Vagina (tissue), 2 donors: Measurements from ENCODE around the gene TPO. TPM values are rescaled to one million over a fixed set of nuclear protein-coding genes. Genes with fewer than 3 reads are reported as not detected.

ENCODE experiments used
- DNase-seq, 2 donors: peaks; one replicate each; pipeline ENCODE4 v3.0.0-alpha.2; 2017; ENCODE audit errors: extremely low spot score in 2 of 2
- H3K27ac ChIP-seq: fragments of 200-600 bp; sonication (generic); one replicate; pipeline ENCODE4 v1.5.1; 2019
- H3K27me3 ChIP-seq: fragments of 200-600 bp; sonication (generic); one replicate; pipeline ENCODE4 v1.5.1; 2019
- H3K36me3 ChIP-seq, 2 donors: fragments of 200-600 bp; sonication (generic); one replicate each; pipeline ENCODE4 v1.5.1; 2017 to 2019
- H3K4me1 ChIP-seq: fragments of 200-600 bp; sonication (generic); one replicate; pipeline ENCODE4 v1.5.1; 2019
- H3K4me3 ChIP-seq, 2 donors: fragments of 200-600 bp; sonication (generic); 1 replicate in 1 of 2; 2 replicates in 1 of 2; pipeline ENCODE4 v1.5.1; 2016 to 2019
- H3K9me3 ChIP-seq: fragments of 200-600 bp; sonication (generic); one replicate; pipeline ENCODE4 v1.5.1; 2019
- CTCF ChIP-seq, 3 experiments: fragments of 450-650 bp in 2 of 3; fragments of 200-600 bp in 1 of 3; sonication (generic) in 1 of 3; IDR thresholded peaks; one replicate each; pipeline ENCODE4 v1.5.1; 2017 to 2019; ENCODE audit warnings: antibody characterized with exemption in 3 of 3, mild to moderate bottlenecking in 2 of 3, moderate library complexity in 2 of 3
- POLR2A ChIP-seq, 2 donors: fragments of 450-650 bp; IDR thresholded peaks; one replicate each; pipeline ENCODE4 v1.6.1; 2017; ENCODE audit warnings: antibody characterized with exemption in 2 of 2, mild to moderate bottlenecking in 2 of 2, moderate library complexity in 2 of 2
- POLR2AphosphoS5 ChIP-seq, 2 donors: sonication (generic); formaldehyde crosslinking; IDR thresholded peaks; one replicate each; pipeline ENCODE4 v1.9.0; 2017; ENCODE audit warnings: antibody characterized with exemption in 2 of 2, mild to moderate bottlenecking in 2 of 2, low read depth in 1 of 2; ENCODE audit not compliant: insufficient read depth in 1 of 2
- intact Hi-C: fragments of 100-400 bp; cut with DNase I; formaldehyde crosslinking; loops from one replicate; pipeline ENCODE4 v1.15.1; 2023
- total RNA-seq: library from RNA; depleted of rRNA; stranded (reverse); fragments of >200 nt; gene quantifications from one replicate; pipeline ENCODE4 v1.2.3, GENCODE V29; 2016

Gene TPO
- total RNA-seq, 1 donor from 2014 or later: 2.0 TPM

- H3K36me3 ChIP-seq: no peaks in the 10 kb centered on the region
- H3K9me3 ChIP-seq: no peaks in the 10 kb centered on the region
- no peak overlapping the region for H3K27ac ChIP-seq
- no peaks in the 10 kb centered on the region for H3K4me1 ChIP-seq
- no peaks in the 10 kb centered on the region for H3K27me3 ChIP-seq
- H3K4me3 ChIP-seq: no peak overlapping the region
- intact Hi-C loops: no loop called here
- TF ChIP-seq POLR2A (IDR thresholded peaks at IDR 0.05) (no peak), CTCF (IDR thresholded peaks at IDR 0.05) (no peak), POLR2AphosphoS5 (IDR thresholded peaks at IDR 0.05; ENCODE audit: insufficient read depth in 1 of 2, low read depth in 1 of 2) (no peak)
- no peak for DNase-seq
Observed at GRCh38 chr2:1504311-1504750, 91.1 kb downstream of the TPO start.

GRCh38 chr2:1505031-1505441, 91.8 kb downstream of the TPO start:
- TF ChIP-seq POLR2AphosphoS5 (IDR thresholded peaks at IDR 0.05; ENCODE audit: insufficient read depth in 1 of 2, low read depth in 1 of 2): no peak
- TF ChIP-seq POLR2A (IDR thresholded peaks at IDR 0.05): no peak
- TF ChIP-seq CTCF (IDR thresholded peaks at IDR 0.05): no peak
- Histone ChIP-seq H3K36me3 (no peaks in the 10 kb centered on the region), H3K27me3 (no peaks in the 10 kb centered on the region), H3K4me3 (no peak overlapping the region), H3K27ac (no peak overlapping the region), H3K9me3 (no peaks in the 10 kb centered on the region), H3K4me1 (no peaks in the 10 kb centered on the region)
- intact Hi-C loops: no loop called here
- DNase-seq: no peak

- Histone ChIP-seq H3K27me3 (no peaks in the 10 kb centered on the region), H3K27ac (no peak overlapping the region), H3K4me1 (no peaks in the 10 kb centered on the region), H3K9me3 (no peaks in the 10 kb centered on the region), H3K36me3 (no peaks in the 10 kb centered on the region), H3K4me3 (no peak overlapping the region)
- no peak for TF ChIP-seq CTCF (IDR thresholded peaks at IDR 0.05)
- TF ChIP-seq POLR2AphosphoS5 (IDR thresholded peaks at IDR 0.05; ENCODE audit: insufficient read depth in 1 of 2, low read depth in 1 of 2): no peak
- TF ChIP-seq POLR2A (IDR thresholded peaks at IDR 0.05): no peak
- DNase-seq: no peak
- intact Hi-C loops: no loop called here
Observed at GRCh38 chr2:1509271-1510065, 96.2 kb downstream of the TPO start.

- Histone ChIP-seq H3K27me3 (no peaks in the 10 kb centered on the region), H3K4me3 (no peak overlapping the region), H3K4me1 (no peaks in the 10 kb centered on the region), H3K9me3 (no peaks in the 10 kb centered on the region), H3K27ac (no peak overlapping the region), H3K36me3 (no peaks in the 10 kb centered on the region)
- no peak for DNase-seq
- TF ChIP-seq POLR2A (IDR thresholded peaks at IDR 0.05) (no peak), CTCF (IDR thresholded peaks at IDR 0.05) (no peak), POLR2AphosphoS5 (IDR thresholded peaks at IDR 0.05; ENCODE audit: insufficient read depth in 1 of 2, low read depth in 1 of 2) (no peak)
- intact Hi-C loops: no loop called here
Observed at GRCh38 chr2:1510176-1510575, 96.9 kb downstream of the TPO start.

- no peaks in the 10 kb centered on the region for H3K4me1 ChIP-seq
- intact Hi-C loops: no loop called here
- TF ChIP-seq CTCF (IDR thresholded peaks at IDR 0.05): no peak
- TF ChIP-seq POLR2AphosphoS5 (IDR thresholded peaks at IDR 0.05; ENCODE audit: insufficient read depth in 1 of 2, low read depth in 1 of 2): no peak
- no peak for TF ChIP-seq POLR2A (IDR thresholded peaks at IDR 0.05)
- H3K9me3 ChIP-seq: no peaks in the 10 kb centered on the region
- no peaks in the 10 kb centered on the region for H3K27me3 ChIP-seq
- no peaks in the 10 kb centered on the region for H3K36me3 ChIP-seq
- H3K27ac ChIP-seq: no peak overlapping the region
- H3K4me3 ChIP-seq: no peak overlapping the region
- no peak for DNase-seq
Observed at GRCh38 chr2:1511455-1511854, 98.2 kb downstream of the TPO start.
